HepG2 (cell line): ENCODE results near the gene CTBP1. TPM values are rescaled to one million over a fixed set of nuclear protein-coding genes. Genes with fewer than 3 reads are reported as not detected.

ENCODE experiments used
- ASH2L ChIP-seq: fragments of 300-600, 200-600 bp; sonication (generic); IDR thresholded peaks from 2 replicates; pipeline ENCODE4 v1.7.0; 2017; ENCODE audit warnings: low read depth, mild to moderate bottlenecking, moderate library complexity, mixed read lengths, low read length; ENCODE audit not compliant: insufficient read length
- CEBPG ChIP-seq: IDR thresholded peaks from 2 replicates; pipeline ENCODE4 v1.6.1; 2016
- ERF ChIP-seq: IDR thresholded peaks from 2 replicates; pipeline ENCODE4 v1.6.1; 2018; ENCODE audit warnings: missing biosample characterization, missing genetic modification reagents
- FOXK1 ChIP-seq: sonication (generic); formaldehyde crosslinking; IDR thresholded peaks from 2 replicates; pipeline ENCODE4 v1.4.0; 2020; ENCODE audit warnings: low read depth, missing genetic modification reagents, borderline replicate concordance
- HNRNPL ChIP-seq: fragments of 200-400 bp; formaldehyde crosslinking; IDR thresholded peaks from 2 replicates; pipeline ENCODE4 v1.6.1; 2017; ENCODE audit warnings: mild to moderate bottlenecking, low read depth, low read length
- NPAS2 ChIP-seq: sonication (generic); formaldehyde crosslinking; IDR thresholded peaks from 2 replicates; pipeline ENCODE4 v1.8.0; 2022; ENCODE audit warnings: mild to moderate bottlenecking, missing genetic modification reagents, borderline replicate concordance
- PAF1 ChIP-seq: IDR thresholded peaks from 2 replicates; pipeline ENCODE4 v1.6.1; 2016; ENCODE audit warnings: missing genetic modification reagents, missing compliant biosample characterization
- ZNF550 ChIP-seq: sonication (generic); formaldehyde crosslinking; IDR thresholded peaks from 2 replicates; pipeline ENCODE4 v1.4.0; 2020; ENCODE audit warnings: mild to moderate bottlenecking, missing genetic modification reagents, borderline replicate concordance
- ZNF562 ChIP-seq: sonication (generic); formaldehyde crosslinking; IDR thresholded peaks from 2 replicates; pipeline ENCODE4 v1.8.0; 2022; ENCODE audit warnings: missing genetic modification reagents, borderline replicate concordance
- ZNF7 ChIP-seq: IDR thresholded peaks from 2 replicates; pipeline ENCODE4 v1.6.1; 2016; ENCODE audit warnings: missing biosample characterization, missing genetic modification reagents
- ZNF768 ChIP-seq: sonication (generic); formaldehyde crosslinking; IDR thresholded peaks from 2 replicates; pipeline ENCODE4 v1.4.0; 2020; ENCODE audit warnings: missing genetic modification reagents
- polyA plus RNA-seq, 8 experiments: library from polyadenylated mRNA; depleted of rRNA in 3 of 8; stranded (reverse) in 7 of 8; unstranded in 1 of 8; fragments of >200 nt; fragmentation: Illumina TruSeq in 4 of 8; extraction: Trizol in 4 of 8; gene quantifications; 2 replicates each; pipeline versions ENCODE4 v1.2.1 to v1.2.3, GENCODE V29; 2011 to 2016; ENCODE audit warnings: low read depth in 4 of 8, missing spikeins in 1 of 8, mixed read lengths in 1 of 8; ENCODE audit not compliant: insufficient read depth in 1 of 8
- total RNA-seq, 5 experiments: library from RNA; depleted of rRNA; stranded (reverse); fragments of >200 nt; fragmentation: Illumina TruSeq; extraction: Trizol; gene quantifications; 2 replicates each; pipeline ENCODE4 v1.2.3, GENCODE V29; 2016; ENCODE audit warnings: low read depth in 1 of 5
- TF ChIP-seq, protein P1 (sequence below): sonication (generic); formaldehyde crosslinking; IDR thresholded peaks from 2 replicates; pipeline ENCODE4 v1.4.0; 2020; ENCODE audit warnings: missing genetic modification reagents
- TF ChIP-seq, protein P2 (sequence below): sonication (generic); formaldehyde crosslinking; IDR thresholded peaks from 2 replicates; pipeline ENCODE4 v1.4.0; 2020; ENCODE audit warnings: missing genetic modification reagents
- TF ChIP-seq, protein P3 (sequence below): sonication (generic); formaldehyde crosslinking; IDR thresholded peaks from 2 replicates; pipeline ENCODE4 v1.9.0; 2021; ENCODE audit warnings: missing genetic modification reagents, mild to moderate bottlenecking, borderline replicate concordance

The CTBP1 gene
- total and polyA plus RNA-seq, 2 of the 13 experiments (the other 11 are each of a cell fraction or from before 2014, with no cell fraction given), result 78.5 to 112 TPM

DNA sequence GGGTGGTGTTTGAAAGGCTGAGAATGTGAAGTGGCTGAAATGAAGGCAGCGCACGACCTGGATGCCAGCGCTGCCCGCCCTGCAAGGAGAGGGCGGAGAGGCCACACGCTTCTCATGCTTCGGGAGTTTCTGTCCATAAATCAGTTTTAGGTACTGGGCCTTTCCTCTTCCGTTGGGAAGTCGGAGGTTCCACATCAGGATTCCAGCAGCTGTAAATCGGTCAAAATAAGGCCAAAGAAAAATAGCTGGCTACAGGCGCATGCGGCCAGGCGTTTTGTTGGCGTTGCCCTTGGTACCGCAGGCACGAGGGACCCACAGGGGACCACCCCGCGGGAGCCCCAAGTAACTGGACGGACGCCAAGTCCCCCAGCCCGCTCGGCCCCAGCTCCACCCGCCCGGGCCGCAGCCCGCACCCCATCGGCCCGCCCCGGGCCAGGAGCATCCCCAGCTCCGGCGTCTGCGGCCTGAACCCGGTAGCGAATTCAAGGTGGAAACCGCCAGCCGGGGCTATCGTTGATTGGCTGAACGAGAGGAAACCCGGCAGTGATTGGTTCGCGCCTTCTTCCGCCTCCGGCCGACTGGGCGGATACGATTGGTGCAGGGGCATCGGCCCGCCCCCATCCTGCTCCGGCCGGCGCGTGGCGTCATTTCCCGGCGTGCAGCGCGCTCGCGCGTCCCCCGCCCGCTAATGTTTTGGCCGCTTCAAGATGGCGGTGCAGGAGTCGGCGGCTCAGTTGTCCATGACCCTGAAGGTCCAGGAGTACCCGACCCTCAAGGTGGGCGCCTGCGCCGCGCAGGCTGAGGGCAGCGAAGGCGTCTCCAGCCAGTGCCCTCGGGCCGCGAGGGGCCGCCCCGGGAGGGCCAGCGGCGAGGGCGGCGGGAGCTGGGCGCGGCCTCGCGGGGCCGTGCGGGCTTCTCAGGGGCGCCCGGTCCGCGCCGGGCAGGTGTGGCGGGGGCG lies 40.6 kb upstream of the CTBP1 start, which contains the start of gene MAEA (continued):
- no peak for TF ChIP-seq ZNF768 (CRISPR knock-in tag)
- TF ChIP-seq ASH2L, result no peak
- TF ChIP-seq HNRNPL, result no peak
- TF ChIP-seq, protein P1, sequence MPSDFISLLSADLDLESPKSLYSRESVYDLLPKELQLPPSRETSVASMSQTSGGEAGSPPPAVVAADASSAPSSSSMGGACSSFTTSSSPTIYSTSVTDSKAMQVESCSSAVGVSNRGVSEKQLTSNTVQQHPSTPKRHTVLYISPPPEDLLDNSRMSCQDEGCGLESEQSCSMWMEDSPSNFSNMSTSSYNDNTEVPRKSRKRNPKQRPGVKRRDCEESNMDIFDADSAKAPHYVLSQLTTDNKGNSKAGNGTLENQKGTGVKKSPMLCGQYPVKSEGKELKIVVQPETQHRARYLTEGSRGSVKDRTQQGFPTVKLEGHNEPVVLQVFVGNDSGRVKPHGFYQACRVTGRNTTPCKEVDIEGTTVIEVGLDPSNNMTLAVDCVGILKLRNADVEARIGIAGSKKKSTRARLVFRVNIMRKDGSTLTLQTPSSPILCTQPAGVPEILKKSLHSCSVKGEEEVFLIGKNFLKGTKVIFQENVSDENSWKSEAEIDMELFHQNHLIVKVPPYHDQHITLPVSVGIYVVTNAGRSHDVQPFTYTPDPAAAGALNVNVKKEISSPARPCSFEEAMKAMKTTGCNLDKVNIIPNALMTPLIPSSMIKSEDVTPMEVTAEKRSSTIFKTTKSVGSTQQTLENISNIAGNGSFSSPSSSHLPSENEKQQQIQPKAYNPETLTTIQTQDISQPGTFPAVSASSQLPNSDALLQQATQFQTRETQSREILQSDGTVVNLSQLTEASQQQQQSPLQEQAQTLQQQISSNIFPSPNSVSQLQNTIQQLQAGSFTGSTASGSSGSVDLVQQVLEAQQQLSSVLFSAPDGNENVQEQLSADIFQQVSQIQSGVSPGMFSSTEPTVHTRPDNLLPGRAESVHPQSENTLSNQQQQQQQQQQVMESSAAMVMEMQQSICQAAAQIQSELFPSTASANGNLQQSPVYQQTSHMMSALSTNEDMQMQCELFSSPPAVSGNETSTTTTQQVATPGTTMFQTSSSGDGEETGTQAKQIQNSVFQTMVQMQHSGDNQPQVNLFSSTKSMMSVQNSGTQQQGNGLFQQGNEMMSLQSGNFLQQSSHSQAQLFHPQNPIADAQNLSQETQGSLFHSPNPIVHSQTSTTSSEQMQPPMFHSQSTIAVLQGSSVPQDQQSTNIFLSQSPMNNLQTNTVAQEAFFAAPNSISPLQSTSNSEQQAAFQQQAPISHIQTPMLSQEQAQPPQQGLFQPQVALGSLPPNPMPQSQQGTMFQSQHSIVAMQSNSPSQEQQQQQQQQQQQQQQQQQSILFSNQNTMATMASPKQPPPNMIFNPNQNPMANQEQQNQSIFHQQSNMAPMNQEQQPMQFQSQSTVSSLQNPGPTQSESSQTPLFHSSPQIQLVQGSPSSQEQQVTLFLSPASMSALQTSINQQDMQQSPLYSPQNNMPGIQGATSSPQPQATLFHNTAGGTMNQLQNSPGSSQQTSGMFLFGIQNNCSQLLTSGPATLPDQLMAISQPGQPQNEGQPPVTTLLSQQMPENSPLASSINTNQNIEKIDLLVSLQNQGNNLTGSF (CRISPR knock-in tag), result no peak
- TF ChIP-seq ZNF550, result no peak
- TF ChIP-seq NPAS2 (CRISPR knock-in tag), result no peak
- TF ChIP-seq, protein P2, sequence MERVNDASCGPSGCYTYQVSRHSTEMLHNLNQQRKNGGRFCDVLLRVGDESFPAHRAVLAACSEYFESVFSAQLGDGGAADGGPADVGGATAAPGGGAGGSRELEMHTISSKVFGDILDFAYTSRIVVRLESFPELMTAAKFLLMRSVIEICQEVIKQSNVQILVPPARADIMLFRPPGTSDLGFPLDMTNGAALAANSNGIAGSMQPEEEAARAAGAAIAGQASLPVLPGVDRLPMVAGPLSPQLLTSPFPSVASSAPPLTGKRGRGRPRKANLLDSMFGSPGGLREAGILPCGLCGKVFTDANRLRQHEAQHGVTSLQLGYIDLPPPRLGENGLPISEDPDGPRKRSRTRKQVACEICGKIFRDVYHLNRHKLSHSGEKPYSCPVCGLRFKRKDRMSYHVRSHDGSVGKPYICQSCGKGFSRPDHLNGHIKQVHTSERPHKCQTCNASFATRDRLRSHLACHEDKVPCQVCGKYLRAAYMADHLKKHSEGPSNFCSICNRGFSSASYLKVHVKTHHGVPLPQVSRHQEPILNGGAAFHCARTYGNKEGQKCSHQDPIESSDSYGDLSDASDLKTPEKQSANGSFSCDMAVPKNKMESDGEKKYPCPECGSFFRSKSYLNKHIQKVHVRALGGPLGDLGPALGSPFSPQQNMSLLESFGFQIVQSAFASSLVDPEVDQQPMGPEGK (CRISPR knock-in tag), result peak; percentile 62; the same call in 1 of the 2 replicates
- TF ChIP-seq, protein P3, sequence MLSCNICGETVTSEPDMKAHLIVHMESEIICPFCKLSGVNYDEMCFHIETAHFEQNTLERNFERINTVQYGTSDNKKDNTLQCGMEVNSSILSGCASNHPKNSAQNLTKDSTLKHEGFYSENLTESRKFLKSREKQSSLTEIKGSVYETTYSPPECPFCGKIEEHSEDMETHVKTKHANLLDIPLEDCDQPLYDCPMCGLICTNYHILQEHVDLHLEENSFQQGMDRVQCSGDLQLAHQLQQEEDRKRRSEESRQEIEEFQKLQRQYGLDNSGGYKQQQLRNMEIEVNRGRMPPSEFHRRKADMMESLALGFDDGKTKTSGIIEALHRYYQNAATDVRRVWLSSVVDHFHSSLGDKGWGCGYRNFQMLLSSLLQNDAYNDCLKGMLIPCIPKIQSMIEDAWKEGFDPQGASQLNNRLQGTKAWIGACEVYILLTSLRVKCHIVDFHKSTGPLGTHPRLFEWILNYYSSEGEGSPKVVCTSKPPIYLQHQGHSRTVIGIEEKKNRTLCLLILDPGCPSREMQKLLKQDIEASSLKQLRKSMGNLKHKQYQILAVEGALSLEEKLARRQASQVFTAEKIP (CRISPR knock-in tag), result no peak
- TF ChIP-seq PAF1 (CRISPR knock-in tag), result no peak
- peak; percentile 72; the same call in 1 of the 2 replicates for TF ChIP-seq ERF (CRISPR knock-in tag)
- peak; percentile 84 for TF ChIP-seq FOXK1 (CRISPR knock-in tag)
- TF ChIP-seq CEBPG, result no peak
- no peak for TF ChIP-seq ZNF7 (CRISPR knock-in tag)
- TF ChIP-seq ZNF562 (CRISPR knock-in tag), result no peak
